Muscle layer of duodenum (tissue), 2 donors: ENCODE data around the gene FYB1.
A peak's percentile ranks its signal among the peaks of the same experiment; 100 is the strongest.

ENCODE experiments used
- H3K27ac ChIP-seq: one replicate; pipeline ENCODE4 v1.7.0; 2013; ENCODE audit warnings: mild to moderate bottlenecking, low read length
- H3K27me3 ChIP-seq: one replicate; pipeline ENCODE4 v1.7.0; 2013; ENCODE audit warnings: low read depth, mild to moderate bottlenecking, control low read depth, low read length
- H3K36me3 ChIP-seq, 2 donors: one replicate each; pipeline ENCODE4 v1.7.0; 2013; ENCODE audit warnings: low read length in 2 of 2, control low read depth in 1 of 2, mild to moderate bottlenecking in 1 of 2; ENCODE audit not compliant: insufficient read depth in 2 of 2, control insufficient read depth in 1 of 2
- H3K4me1 ChIP-seq, 2 donors: one replicate each; pipeline ENCODE4 v1.7.0; 2013; ENCODE audit warnings: low read length in 2 of 2, mild to moderate bottlenecking in 2 of 2, control low read depth in 1 of 2, moderate library complexity in 1 of 2; ENCODE audit not compliant: insufficient read depth in 2 of 2, control insufficient read depth in 1 of 2
- H3K4me3 ChIP-seq, 2 donors: one replicate each; pipeline ENCODE4 v1.7.0; 2013; ENCODE audit warnings: low read length in 2 of 2, low read depth in 1 of 2, mild to moderate bottlenecking in 1 of 2
- H3K9me3 ChIP-seq, 2 donors: one replicate each; pipeline ENCODE4 v1.7.0; 2013; ENCODE audit warnings: low read length in 2 of 2, control low read depth in 1 of 2, mild to moderate bottlenecking in 1 of 2; ENCODE audit not compliant: control insufficient read depth in 1 of 2
- donor health status: healthy.

The FYB1 gene

DNA sequence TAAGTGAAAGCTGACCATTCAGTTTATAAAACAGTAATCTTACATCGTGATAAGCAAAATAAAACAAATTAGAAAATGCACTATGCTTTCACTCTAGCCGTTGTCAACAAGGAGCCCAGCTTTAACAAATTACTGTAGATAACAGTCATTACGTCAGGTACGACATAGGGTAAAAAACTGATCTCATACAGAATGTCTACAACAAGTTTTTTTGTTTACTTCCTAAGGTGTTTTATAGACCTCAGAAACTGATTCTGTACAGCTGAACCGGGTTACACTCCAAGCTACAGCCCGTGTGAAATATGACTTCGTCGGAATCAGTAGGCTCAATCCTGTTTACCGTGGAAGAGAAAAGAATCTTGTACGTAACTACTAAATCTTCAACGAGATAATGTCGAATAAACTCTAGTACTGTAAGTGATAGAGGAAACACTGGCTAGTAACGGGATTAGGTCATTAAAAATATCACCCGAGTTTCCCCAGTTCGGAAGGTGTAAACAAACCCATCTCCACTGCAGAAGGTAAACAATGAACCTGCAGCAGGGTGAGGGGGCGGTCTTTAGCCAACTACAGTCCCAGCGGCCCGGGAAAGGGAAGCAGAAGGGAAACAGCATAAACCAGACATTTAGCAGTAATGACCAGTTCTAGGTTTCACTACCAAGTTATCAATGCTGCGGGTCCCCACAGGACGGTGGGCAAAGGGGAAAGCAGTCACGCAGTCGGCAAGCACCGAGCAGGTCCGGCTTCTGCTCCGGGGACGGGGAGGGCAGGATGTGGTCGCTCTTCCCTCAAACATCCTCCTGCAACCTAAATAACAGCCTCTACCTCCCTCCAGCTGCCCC lies 146.2 kb downstream of the FYB1 start:
- peak overlapping the region; percentile 68 to 70 for H3K4me3 ChIP-seq
- H3K27me3 ChIP-seq, result no peaks in the 10 kb centered on the region
- H3K36me3 ChIP-seq, result no peaks in the 10 kb centered on the region
- no peaks in the 10 kb centered on the region for H3K9me3 ChIP-seq
- H3K27ac ChIP-seq, result peak overlapping the region; percentile 84
- H3K4me1 ChIP-seq, result peaks cover 4 to 21% of the 10 kb centered on the region in 2 donors

GRCh38 chr5:39068099-39068498 lies 151.3 kb downstream of the FYB1 start:
- Histone ChIP-seq H3K4me1 (peaks cover 0 to 31% of the 10 kb centered on the region in 2 donors), H3K4me3 (no peak overlapping the region), H3K9me3 (peaks cover 0 to 4% of the 10 kb centered on the region in 2 donors), H3K27ac (no peak overlapping the region), H3K36me3 (peaks cover 0 to 15% of the 10 kb centered on the region in 2 donors), H3K27me3 (no peaks in the 10 kb centered on the region)

DNA sequence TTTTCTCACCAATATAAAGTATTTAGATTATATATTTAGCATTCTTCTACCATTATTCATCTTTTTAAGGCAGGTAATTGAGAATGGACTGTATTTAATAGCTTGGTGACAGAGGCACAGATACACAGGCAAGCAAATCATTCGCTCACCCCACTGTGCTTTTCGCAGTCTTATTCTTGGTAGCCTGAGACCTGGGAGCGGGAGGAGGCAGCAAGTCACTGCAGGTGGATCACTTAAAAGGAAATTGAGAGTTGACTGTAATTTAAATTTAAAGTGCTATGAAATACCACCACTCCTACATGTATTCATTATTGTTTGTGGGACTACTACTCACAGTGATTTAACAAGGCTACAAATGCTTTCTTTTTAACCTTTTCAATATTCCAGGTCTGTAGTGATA lies 154.9 kb downstream of the FYB1 start:
- Histone ChIP-seq H3K4me3 (no peak overlapping the region), H3K27ac (no peak overlapping the region), H3K4me1 (peaks cover 5 to 27% of the 10 kb centered on the region in 2 donors)

DNA sequence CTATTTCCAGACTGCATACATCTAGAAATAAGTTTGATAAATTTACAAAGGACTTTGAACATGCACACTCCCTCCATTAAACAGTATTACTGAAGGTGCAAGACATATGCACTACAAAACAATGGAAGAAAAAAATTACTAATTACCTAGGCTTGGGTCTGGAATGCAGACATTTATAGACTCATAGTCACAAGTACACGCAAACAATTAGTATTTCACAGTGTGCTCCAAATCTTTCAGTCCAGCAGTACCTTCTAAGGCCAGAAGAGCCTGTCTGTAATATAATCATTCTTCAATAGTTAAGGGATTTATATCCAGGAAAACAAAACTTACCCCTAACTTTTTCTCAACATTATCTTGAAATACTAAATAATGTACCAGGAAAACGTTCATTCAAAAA lies 156.3 kb downstream of the FYB1 start:
- no peaks in the 10 kb centered on the region for H3K27me3 ChIP-seq
- peaks cover 5 to 27% of the 10 kb centered on the region in 2 donors for H3K4me1 ChIP-seq
- H3K27ac ChIP-seq, result peak overlapping the region; percentile 42
- no peak overlapping the region for H3K4me3 ChIP-seq
- H3K9me3 ChIP-seq, result peaks cover 0 to 4% of the 10 kb centered on the region in 2 donors
- peaks cover 0 to 15% of the 10 kb centered on the region in 2 donors for H3K36me3 ChIP-seq

More for the DNA sequence above, 154.9 kb downstream of the FYB1 start:
- H3K27me3 ChIP-seq, result no peaks in the 10 kb centered on the region
- H3K36me3 ChIP-seq, result peaks cover 0 to 15% of the 10 kb centered on the region in 2 donors
- H3K9me3 ChIP-seq, result peaks cover 0 to 4% of the 10 kb centered on the region in 2 donors

DNA sequence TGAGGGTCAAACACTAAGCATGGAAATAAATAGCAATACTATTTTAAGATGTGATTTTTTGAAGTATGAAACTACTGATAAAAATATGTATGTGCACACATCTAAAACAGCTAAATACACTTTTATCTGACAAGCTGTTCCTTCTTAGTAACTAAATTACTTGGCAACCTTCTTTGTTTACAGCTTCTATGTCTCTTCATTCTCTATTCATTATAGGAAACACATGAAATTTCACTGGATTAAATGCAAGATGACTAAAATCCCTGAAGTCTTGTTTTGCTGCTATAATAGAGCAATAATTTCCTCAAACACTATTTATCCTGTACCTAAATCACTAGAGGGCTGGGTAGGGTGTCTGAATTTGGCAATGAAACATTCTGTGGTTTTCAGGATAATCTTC lies 156.8 kb downstream of the FYB1 start:
- Histone ChIP-seq H3K27me3 (no peaks in the 10 kb centered on the region), H3K27ac (peak overlapping the region; percentile 42), H3K36me3 (peaks cover 0 to 15% of the 10 kb centered on the region in 2 donors), H3K4me1 (peaks cover 5 to 27% of the 10 kb centered on the region in 2 donors), H3K9me3 (peaks cover 0 to 4% of the 10 kb centered on the region in 2 donors), H3K4me3 (no peak overlapping the region)

GRCh38 chr5:39062104-39062503 lies 157.3 kb downstream of the FYB1 start:
- Histone ChIP-seq H3K27ac (no peak overlapping the region), H3K4me1 (peaks cover 5 to 27% of the 10 kb centered on the region in 2 donors)

GRCh38 chr5:39059064-39059463 lies 160.3 kb downstream of the FYB1 start:
- H3K27ac ChIP-seq, result no peak overlapping the region
- H3K9me3 ChIP-seq, result no peaks in the 10 kb centered on the region
- H3K4me1 ChIP-seq, result peaks cover 5 to 19% of the 10 kb centered on the region in 2 donors
- no peaks in the 10 kb centered on the region for H3K27me3 ChIP-seq
- H3K36me3 ChIP-seq, result peaks cover 0 to 5% of the 10 kb centered on the region in 2 donors
- no peak overlapping the region for H3K4me3 ChIP-seq

More at GRCh38 chr5:39062104-39062503, 157.3 kb downstream of the FYB1 start:
- Histone ChIP-seq H3K27me3 (no peaks in the 10 kb centered on the region), H3K4me3 (no peak overlapping the region), H3K9me3 (peaks cover 0 to 4% of the 10 kb centered on the region in 2 donors), H3K36me3 (peaks cover 0 to 15% of the 10 kb centered on the region in 2 donors)

DNA sequence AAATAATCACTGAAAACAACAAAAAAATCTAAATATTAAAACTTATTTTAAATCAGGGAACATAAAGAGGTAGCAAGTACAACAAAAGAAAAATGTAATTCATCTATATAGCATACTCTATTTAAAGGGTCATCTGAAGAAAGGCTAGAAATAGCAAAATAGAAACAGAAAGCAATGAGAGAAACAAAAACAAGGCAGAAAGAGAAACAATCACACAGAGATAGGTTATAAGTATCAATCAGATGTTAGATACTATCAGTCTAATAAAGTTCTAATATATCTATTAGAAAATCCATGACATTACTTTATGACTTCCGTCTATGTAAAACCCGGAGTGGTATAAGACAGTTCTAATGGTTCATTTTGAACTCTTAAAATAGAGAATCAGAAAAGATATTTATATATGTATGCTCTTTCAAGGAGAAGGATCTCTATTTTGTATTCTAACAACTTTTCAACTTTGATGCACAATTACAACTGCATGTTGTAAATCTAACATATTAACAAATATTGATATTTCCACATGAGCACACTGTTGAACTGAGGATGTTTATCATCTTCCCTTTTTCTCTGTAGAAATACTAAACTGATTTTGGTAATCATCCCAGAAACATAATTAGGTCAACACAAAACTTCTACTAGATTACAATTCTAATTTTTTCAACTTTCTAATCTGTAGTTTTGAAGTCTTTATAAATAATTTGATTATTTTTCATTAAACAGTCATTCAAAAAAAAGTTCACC lies 161.0 kb downstream of the FYB1 start:
- Histone ChIP-seq H3K36me3 (peaks cover 0 to 5% of the 10 kb centered on the region in 2 donors), H3K27me3 (no peaks in the 10 kb centered on the region), H3K9me3 (no peaks in the 10 kb centered on the region), H3K4me1 (peaks cover 5 to 19% of the 10 kb centered on the region in 2 donors), H3K4me3 (peak overlapping the region; percentile 19 to 21), H3K27ac (peak overlapping the region; percentile 67)

- Histone ChIP-seq H3K27ac (peak overlapping the region; percentile 67), H3K4me3 (peak overlapping the region; percentile 19 to 21), H3K27me3 (no peaks in the 10 kb centered on the region), H3K36me3 (peaks cover 0 to 5% of the 10 kb centered on the region in 2 donors), H3K9me3 (no peaks in the 10 kb centered on the region), H3K4me1 (peaks cover 2 to 15% of the 10 kb centered on the region in 2 donors)
Measured at GRCh38 chr5:39057734-39058133, 161.6 kb downstream of the FYB1 start.

DNA sequence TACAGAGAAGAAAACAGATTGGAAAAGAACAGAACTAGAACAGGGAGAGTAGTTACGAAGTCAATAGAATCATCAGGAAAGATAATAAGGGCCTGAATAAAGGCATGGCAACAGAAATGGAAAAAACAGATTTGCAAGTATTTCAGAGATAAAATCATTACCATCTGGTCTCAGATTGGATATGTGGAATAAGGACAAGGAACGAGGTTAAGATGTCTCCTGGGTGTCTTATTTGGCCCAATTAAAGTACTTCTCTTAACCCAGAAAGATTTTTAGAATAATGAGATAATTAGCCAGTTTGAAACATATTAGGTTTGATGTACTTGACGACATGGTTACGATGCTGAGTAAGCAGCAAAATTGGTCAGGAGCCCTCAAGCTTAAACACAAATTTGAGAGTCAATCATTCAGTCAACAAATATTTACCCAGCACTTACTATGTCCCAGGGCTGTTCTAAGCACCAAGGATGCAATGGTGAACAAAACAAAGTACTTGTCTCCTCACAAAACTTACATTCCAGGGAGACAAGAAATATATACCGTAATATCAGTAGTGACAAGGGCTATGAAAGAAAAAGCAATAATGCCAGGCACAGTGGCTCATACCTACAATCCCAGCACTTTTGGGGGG lies 163.5 kb downstream of the FYB1 start:
- Histone ChIP-seq H3K4me1 (peaks cover 0 to 5% of the 10 kb centered on the region in 2 donors), H3K27ac (no peak overlapping the region), H3K36me3 (peaks cover 0 to 5% of the 10 kb centered on the region in 2 donors), H3K9me3 (no peaks in the 10 kb centered on the region), H3K4me3 (no peak overlapping the region), H3K27me3 (no peaks in the 10 kb centered on the region)
